Upper lobe of left lung (tissue), 6 donors: ENCODE measurements around the gene TMEM135. TPM values are rescaled to one million over a fixed set of nuclear protein-coding genes. Genes with fewer than 3 reads are reported as not detected.
A peak's percentile ranks its signal among the peaks of the same experiment; 100 is the strongest.
"Not testable (repeated sequence)": the region's sequence is repeated elsewhere in the genome, so short reads cannot be mapped to it uniquely, and the experiment has no call there.

Experiments used
- ATAC-seq, 2 donors: fragments of 200-7000 bp; cut with Tn5 transposase; one replicate each; pipeline ENCODE4 v1.9.1; 2022; ENCODE audit warnings: mild to moderate bottlenecking in 2 of 2, moderate library complexity in 2 of 2; ENCODE audit not compliant: low FRiP score in 2 of 2
- DNase-seq, 2 donors: peaks; one replicate each; pipeline ENCODE4 v3.0.0-alpha.2; 2019 to 2020
- H3K27ac ChIP-seq, 4 donors: fragments of 200-600 bp; sonication (generic); one replicate each; pipeline ENCODE4 v1.5.1; 2016 to 2019
- H3K27me3 ChIP-seq, 4 donors: fragments of 200-600 bp; sonication (generic); one replicate each; pipeline ENCODE4 v1.5.1; 2017 to 2019
- H3K36me3 ChIP-seq, 4 donors: fragments of 200-600 bp; sonication (generic); one replicate each; pipeline ENCODE4 v1.5.1; 2016 to 2019
- H3K4me1 ChIP-seq, 4 donors: fragments of 200-600 bp; sonication (generic); one replicate each; pipeline ENCODE4 v1.5.1; 2018 to 2019
- H3K4me3 ChIP-seq, 4 donors: fragments of 200-600 bp; sonication (generic); one replicate each; pipeline ENCODE4 v1.5.1; 2017 to 2019; ENCODE audit warnings: mild to moderate bottlenecking in 2 of 4, moderate library complexity in 1 of 4
- H3K9me3 ChIP-seq, 4 donors: fragments of 200-600 bp; sonication (generic); one replicate each; pipeline ENCODE4 v1.5.1; 2018 to 2019
- EP300 ChIP-seq, 4 donors: sonication (generic); formaldehyde crosslinking; IDR thresholded peaks; one replicate each; pipeline ENCODE4 v1.5.1; 2017; ENCODE audit warnings: antibody characterized with exemption in 4 of 4, control low read depth in 2 of 4
- POLR2A ChIP-seq, 4 donors: fragments of 450-650 bp; IDR thresholded peaks; one replicate each; pipeline ENCODE4 v1.5.1; 2016 to 2017; ENCODE audit warnings: antibody characterized with exemption in 4 of 4, mild to moderate bottlenecking in 2 of 4
- POLR2AphosphoS5 ChIP-seq, 2 donors: sonication (generic); formaldehyde crosslinking; IDR thresholded peaks; one replicate each; pipeline ENCODE4 v1.5.1; 2017; ENCODE audit warnings: antibody characterized with exemption in 2 of 2
- WGBS, 2 donors: methylation state at CpG; one replicate each; pipeline ENCODE4 v1.1.5; 2017 to 2018; 5-methylcytosine and 5-hydroxymethylcytosine counted together
- total RNA-seq, 6 donors: library from RNA; depleted of rRNA in 4 of 6; stranded (reverse); fragments of >200 nt in 4 of 6; gene quantifications; one replicate each; pipeline versions ENCODE4 v1.1.0 to v1.2.1, GENCODE V29; 2016 to 2021
- TF ChIP-seq, protein P1 (sequence below), 6 experiments: fragments of 450-650 bp in 4 of 6; fragments of 200-600 bp in 2 of 6; sonication (generic) in 2 of 6; IDR thresholded peaks; one replicate each; pipeline ENCODE4 v1.5.1; 2016 to 2019; ENCODE audit warnings: antibody characterized with exemption in 6 of 6
- donor health status: DM: no; HTN: no; CAD: no; lungs with moderate emphysema.
- donor health status: DM: no; HTN: yes; CAD: no; lungs with severe emphysema.

The TMEM135 gene
- 10 to 100 TPM; 12.6 to 33.5 (median 19.1) TPM for total RNA-seq

DNA sequence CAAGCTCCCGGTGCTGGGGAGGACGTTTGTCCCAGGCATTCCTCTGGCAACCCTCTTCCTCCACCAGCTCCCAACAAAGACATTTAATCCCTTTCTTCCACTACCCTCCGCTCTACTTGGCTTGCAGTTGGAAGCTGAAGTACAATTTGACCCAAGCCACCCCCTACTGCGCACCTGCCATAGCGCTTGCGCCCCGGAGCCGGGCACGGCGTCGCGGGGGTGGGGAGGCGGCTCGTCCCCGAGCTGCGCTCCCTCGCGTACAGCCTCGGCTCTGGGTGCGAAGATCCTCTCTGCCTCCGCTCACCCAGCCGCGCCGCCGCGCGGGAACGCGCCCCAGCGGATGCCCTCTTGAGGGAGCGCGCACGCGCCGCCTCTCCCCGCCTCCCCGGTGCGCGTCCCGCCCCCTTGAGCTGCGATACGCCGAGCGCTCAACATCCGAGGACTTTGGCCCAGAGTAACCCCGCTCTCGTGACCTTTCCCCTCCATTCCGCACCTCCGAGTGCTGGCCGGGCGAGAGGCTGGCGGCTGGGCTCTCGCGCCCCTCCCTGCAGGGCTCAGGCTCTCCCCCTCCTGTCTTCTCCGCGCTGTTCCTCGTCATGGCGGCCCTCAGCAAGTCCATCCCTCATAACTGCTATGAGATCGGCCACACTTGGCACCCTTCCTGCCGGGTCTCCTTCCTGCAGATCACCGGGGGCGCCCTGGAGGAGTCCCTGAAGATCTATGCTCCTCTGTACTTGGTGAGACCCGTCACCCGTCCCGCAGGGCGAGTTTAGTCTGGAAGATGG lies at the start of gene TMEM135:
TSS of gene TMEM135 (plus strand) at position 485 of the 785 bp plus-strand sequence. CDS start at position 597, 112 bp downstream.
- H3K36me3 ChIP-seq = no peaks in the 10 kb centered on the region
- DNase-seq (peak; percentile 96 to 99), ATAC-seq (peak; percentile 99)
- TF ChIP-seq POLR2AphosphoS5 (IDR thresholded peaks at IDR 0.05) = peak; percentile 20 to 82
- TF ChIP-seq POLR2A (IDR thresholded peaks at IDR 0.05) = peak in 3 of 4 donors; percentile 41 to 91 (median 80)
- TF ChIP-seq, protein P1, sequence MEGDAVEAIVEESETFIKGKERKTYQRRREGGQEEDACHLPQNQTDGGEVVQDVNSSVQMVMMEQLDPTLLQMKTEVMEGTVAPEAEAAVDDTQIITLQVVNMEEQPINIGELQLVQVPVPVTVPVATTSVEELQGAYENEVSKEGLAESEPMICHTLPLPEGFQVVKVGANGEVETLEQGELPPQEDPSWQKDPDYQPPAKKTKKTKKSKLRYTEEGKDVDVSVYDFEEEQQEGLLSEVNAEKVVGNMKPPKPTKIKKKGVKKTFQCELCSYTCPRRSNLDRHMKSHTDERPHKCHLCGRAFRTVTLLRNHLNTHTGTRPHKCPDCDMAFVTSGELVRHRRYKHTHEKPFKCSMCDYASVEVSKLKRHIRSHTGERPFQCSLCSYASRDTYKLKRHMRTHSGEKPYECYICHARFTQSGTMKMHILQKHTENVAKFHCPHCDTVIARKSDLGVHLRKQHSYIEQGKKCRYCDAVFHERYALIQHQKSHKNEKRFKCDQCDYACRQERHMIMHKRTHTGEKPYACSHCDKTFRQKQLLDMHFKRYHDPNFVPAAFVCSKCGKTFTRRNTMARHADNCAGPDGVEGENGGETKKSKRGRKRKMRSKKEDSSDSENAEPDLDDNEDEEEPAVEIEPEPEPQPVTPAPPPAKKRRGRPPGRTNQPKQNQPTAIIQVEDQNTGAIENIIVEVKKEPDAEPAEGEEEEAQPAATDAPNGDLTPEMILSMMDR (IDR thresholded peaks at IDR 0.05) = peak in 2 of 6 experiments; percentile 5 to 21
- peak in 2 of 4 donors; percentile 12 to 56 for TF ChIP-seq EP300 (IDR thresholded peaks at IDR 0.05)
- peak within 1 kb of the TSS; percentile 71 to 93 (median 76) for H3K4me3 ChIP-seq
- 0 to 1% methylated on average over 19 to 51 of the region's 66 CpGs for WGBS, 2 donors
- H3K4me1 ChIP-seq = peaks cover 14 to 37% (median 34%) of the 10 kb centered on the region in 4 donors
- H3K27me3 ChIP-seq = no peaks in the 10 kb centered on the region
- peak within 1 kb of the TSS; percentile 83 to 94 (median 93) for H3K27ac ChIP-seq
- H3K9me3 ChIP-seq = no peaks in the 10 kb centered on the region

DNA sequence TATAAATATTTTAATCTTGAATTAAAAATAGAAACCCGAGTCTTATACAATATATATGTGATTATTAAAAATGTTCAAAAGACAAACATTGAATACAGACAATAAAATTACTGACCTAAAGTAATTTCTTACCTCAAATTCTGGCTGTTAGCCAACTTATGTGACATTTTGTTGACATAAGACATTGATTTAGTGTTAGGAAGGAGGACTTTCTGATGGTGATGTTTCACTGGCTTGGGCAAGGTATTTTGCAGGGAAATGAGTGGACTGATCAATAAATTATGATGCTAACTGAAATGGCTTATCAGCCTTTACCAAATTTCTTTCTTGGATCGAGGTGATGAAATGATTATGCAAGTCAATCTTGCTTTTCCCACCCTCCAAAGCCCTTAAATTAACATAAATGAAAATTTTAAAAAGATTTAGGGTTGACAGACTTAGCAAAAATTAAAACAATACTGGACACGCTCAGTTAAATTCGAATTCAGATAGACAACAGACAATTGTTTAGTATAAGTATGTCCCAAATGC lies 49.3 kb upstream of the TMEM135 start:
- H3K4me3 ChIP-seq = no peak overlapping the region
- ATAC-seq = no peak
- H3K9me3 ChIP-seq = no peaks in the 10 kb centered on the region
- H3K27me3 ChIP-seq = no peaks in the 10 kb centered on the region
- no peaks in the 10 kb centered on the region for H3K36me3 ChIP-seq
- H3K4me1 ChIP-seq = peaks cover 0 to 7% (median 2%) of the 10 kb centered on the region in 4 donors
- TF ChIP-seq POLR2A (IDR thresholded peaks at IDR 0.05) = no peak
- WGBS, 2 donors = 76 to 86% methylated on average over 4 of the region's 4 CpGs
- DNase-seq = no peak
- H3K27ac ChIP-seq = no peak overlapping the region

DNA sequence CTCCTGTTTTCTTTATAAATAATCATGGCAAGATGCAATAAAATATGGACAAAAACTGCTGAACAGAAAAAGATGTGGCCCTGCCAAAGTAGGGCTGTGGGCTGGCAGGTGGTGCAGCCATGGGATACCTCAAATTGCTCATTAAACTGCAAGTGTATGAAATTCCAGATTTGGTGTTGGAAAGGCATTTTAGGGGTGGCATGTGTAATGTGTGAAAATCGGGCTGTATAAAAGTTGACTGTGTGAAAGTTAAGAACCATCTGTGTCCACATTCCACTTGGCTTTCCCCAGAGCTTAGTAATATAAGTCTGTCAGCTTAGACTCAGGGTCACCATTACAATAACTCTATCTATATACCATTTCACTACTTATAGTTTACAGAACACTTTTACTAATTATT lies 47.7 kb upstream of the TMEM135 start:
- DNase-seq = no peak
- no peaks in the 10 kb centered on the region for H3K9me3 ChIP-seq
- H3K27me3 ChIP-seq = no peaks in the 10 kb centered on the region
- ATAC-seq = no peak
- TF ChIP-seq, protein P1 (IDR thresholded peaks at IDR 0.05) = no peak
- no peak for TF ChIP-seq POLR2A (IDR thresholded peaks at IDR 0.05)
- H3K4me3 ChIP-seq = no peak overlapping the region
- no peak overlapping the region for H3K27ac ChIP-seq
- H3K4me1 ChIP-seq = peaks cover 0 to 6% (median 2%) of the 10 kb centered on the region in 4 donors
- no peaks in the 10 kb centered on the region for H3K36me3 ChIP-seq
- WGBS, 2 donors = 41 to 54% methylated on average over 1 of the region's 1 CpG

DNA sequence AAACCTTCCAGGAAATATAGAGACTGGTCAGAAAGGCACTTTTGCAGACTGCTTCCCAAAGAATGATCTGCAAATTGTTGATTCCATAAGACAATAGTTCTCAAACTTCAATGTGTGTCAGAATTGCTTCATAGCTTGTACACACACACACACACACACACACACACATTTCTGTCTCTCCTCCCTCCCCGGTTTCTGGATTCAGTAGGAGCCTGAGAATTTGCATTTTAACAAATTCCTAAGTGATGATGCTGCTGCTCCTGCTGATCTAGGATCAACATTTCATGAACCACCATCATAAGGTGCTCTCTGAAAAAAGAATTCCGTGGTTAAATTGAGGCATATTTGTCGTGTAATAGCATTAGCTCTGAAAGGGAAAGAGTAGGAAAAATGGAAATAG lies 47.2 kb upstream of the TMEM135 start:
- Histone ChIP-seq H3K4me3 (no peak overlapping the region), H3K4me1 (peaks cover 0 to 6% (median 2%) of the 10 kb centered on the region in 4 donors), H3K27me3 (no peaks in the 10 kb centered on the region), H3K9me3 (no peaks in the 10 kb centered on the region), H3K36me3 (no peaks in the 10 kb centered on the region), H3K27ac (no peak overlapping the region)
- 63 to 66% methylated on average over 3 of the region's 3 CpGs for WGBS, 2 donors
- no peak for DNase-seq
- TF ChIP-seq, protein P1 (IDR thresholded peaks at IDR 0.05) = no peak
- TF ChIP-seq EP300 (IDR thresholded peaks at IDR 0.05) (no peak), POLR2A (IDR thresholded peaks at IDR 0.05) (no peak), POLR2AphosphoS5 (IDR thresholded peaks at IDR 0.05) (no peak)
- no peak for ATAC-seq

DNA sequence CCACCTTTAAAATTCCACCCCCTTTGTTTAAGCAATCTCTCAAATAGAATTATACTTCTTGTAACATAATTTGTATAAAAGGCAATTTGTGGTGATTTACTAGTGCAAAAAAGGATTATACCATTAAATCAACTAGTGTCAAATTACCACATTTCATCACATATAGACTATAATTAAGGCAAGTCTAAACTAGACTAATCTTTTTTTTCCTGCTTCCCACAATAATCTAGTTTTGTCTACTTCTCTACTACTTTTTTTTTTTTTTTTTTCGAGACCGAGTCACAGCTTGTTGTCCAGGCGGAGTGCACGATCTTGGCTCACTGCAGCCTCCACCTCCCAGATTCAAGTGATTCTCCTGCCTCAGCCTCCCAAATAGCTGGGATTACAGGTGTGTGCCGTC lies 46.4 kb upstream of the TMEM135 start:
- peaks cover 0 to 6% (median 2%) of the 10 kb centered on the region in 4 donors for H3K4me1 ChIP-seq
- H3K27me3 ChIP-seq = no peaks in the 10 kb centered on the region
- H3K36me3 ChIP-seq = no peaks in the 10 kb centered on the region
- H3K27ac ChIP-seq = no peak overlapping the region
- H3K9me3 ChIP-seq = no peaks in the 10 kb centered on the region
- TF ChIP-seq EP300 (IDR thresholded peaks at IDR 0.05) = no peak
- TF ChIP-seq, protein P1 (IDR thresholded peaks at IDR 0.05) = no peak
- TF ChIP-seq POLR2A (IDR thresholded peaks at IDR 0.05) = no peak
- no peak for TF ChIP-seq POLR2AphosphoS5 (IDR thresholded peaks at IDR 0.05)
- H3K4me3 ChIP-seq = no peak overlapping the region
- ATAC-seq (no peak), DNase-seq (no peak)
- 94 to 95% methylated on average over 5 of the region's 5 CpGs for WGBS, 2 donors

DNA sequence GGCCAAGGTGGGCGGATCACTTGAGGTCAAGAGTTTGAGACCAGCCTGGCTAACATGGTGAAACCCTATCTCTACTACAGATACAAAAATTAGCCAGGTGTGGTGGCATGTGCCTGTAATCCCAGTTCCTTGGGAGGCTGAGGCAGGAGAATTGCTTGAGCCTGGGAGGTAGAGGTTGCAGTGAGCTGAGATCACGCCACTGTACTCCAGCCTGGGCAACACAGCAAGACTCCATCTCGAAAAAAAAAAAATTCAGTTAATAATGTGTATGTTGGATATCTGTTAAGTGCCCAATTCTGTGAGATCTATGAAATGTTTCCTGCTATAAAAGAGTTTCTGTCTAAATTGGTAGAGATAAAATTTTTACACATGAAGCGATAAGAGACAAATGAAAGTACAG lies 45.4 kb upstream of the TMEM135 start:
- DNase-seq, H3K36me3 ChIP-seq, ATAC-seq, H3K9me3 ChIP-seq, H3K27ac ChIP-seq, H3K27me3 ChIP-seq, H3K4me3 ChIP-seq, H3K4me1 ChIP-seq: not testable (repeated sequence)
- WGBS, 2 donors = 90 to 92% methylated on average over 4 of the region's 4 CpGs
